Stimulated activated CD8-positive, alpha-beta memory T cell treated with anti-CD3 and anti-CD28 coated beads, Interleukin-15, amount 100 ng/mL, for 24 hours (primary cell): Measurements from ENCODE around the gene PDE4C.

Experiments
- DNase-seq: peaks from one replicate; pipeline ENCODE4 v3.0.0-alpha.2; 2020; ENCODE audit warnings: low read depth

The PDE4C gene

DNA sequence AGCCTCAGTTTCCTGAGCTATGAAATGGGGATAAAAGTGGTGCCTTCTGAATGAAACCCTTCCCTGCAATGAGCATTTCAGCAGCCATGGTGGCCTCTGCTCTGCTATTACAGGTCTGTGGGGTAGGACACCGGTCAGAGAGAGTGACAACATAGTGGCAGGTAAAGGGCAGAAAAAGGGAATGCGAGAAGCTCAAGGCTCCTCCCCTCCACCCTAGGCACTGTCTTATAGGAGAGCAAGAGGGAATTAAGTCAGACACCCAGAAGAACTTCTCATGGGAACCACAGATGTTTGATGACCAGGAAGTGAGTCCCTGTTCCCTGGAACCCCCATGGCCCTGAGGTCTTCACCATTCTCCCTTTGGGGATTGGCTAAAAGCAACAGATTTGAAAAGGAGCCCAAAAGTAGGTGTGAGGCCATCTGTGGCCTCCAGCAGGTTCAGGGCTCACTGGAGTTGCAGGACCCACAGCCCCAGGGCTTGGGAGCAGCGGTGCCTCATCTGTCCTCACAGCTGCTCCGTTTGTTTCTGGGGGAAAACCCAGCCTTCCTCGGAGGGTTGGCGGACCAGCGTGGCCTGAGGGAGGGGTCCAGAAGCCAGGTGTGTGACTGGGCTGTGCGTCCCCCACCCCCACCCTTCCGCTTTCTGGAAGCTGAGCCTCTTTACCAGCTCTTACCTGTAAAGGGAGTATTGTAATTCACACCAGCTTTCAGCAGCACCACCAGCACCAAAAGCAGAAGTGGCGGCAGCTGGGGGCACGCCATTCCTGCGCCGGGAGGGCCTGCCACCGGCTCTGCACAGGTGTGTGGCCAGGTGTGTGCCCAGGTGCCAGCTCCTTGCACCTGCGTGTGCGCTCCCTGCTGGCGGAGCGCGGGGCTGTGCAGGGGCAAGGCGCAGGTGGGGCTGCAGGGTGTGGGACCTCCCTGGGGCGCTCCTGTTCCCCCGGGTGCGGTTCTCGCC, 28.6 kb upstream of the PDE4C start:
- no peak for DNase-seq

GRCh38 chr19:18253716-18254115, 27.5 kb upstream of the PDE4C start:
- no peak for DNase-seq

DNA sequence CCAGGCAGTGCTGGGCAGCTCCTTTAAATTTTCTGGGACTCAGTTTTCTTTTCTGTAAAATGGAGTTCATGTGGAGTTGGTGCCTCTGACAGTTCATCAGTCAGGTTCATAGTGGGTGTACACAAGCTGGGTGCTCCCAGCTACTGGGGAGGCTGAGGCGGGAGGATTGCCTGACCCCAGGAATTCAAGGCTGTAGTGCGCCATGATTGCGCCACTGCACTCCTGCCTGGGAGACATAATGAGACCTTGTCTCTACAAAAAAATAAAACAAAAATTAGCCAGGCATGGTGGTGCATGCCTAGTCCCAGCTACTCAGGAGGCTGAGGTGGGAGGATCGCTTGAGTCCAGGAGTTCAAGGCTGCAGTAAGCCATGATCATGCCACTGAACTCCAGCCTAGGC, 26.9 kb upstream of the PDE4C start:
- no peak for DNase-seq

DNA sequence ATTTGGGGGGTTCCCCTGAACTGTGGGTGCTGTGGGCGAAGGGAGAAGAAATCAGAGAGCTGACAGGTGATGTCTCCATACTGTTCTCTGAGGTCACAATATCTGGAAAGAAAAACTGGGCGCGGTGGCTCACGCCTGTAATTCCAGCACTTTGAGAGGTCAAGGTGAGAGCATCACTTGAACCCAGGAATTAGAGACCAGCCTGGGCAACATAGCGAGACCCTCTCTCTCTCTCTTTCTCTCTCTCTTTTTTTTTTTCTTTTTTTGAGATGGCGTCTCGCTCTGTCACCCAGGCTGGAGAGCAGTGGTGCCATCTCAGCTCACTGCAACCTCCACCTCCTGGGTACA, 26.1 kb upstream of the PDE4C start:
- DNase-seq: no peak

- peak; percentile 72 for DNase-seq
Measured at GRCh38 chr19:18251587-18252369, 25.5 kb upstream of the PDE4C start.

GRCh38 chr19:18249834-18250233, 23.6 kb upstream of the PDE4C start:
- DNase-seq: no peak

GRCh38 chr19:18245297-18245696, 19.1 kb upstream of the PDE4C start:
- no peak for DNase-seq

DNA sequence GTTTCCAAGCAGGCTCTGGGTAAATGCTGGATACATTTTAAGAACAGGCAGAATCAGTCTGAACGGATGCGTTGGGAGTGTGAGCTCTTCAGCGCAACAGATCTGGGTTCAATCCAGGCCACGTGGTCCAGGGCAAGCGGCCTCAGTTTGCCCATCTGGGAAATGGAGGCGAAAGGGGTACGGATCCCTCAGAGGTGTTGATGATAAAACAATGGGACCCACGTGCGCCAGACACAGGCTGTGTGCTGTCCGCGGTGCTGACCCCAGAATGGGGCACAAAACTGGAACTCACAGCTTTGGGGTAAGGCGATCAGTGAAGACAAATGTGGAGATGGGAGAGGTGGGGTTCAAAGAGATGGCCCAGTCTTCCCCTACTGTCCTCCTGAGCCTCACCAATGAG, 13.1 kb upstream of the PDE4C start:
- DNase-seq: no peak

GRCh38 chr19:18234194-18234593, 8.0 kb upstream of the PDE4C start:
- DNase-seq: no peak

- no peak for DNase-seq
Measured at GRCh38 chr19:18233224-18233825, 7.1 kb upstream of the PDE4C start.

DNA sequence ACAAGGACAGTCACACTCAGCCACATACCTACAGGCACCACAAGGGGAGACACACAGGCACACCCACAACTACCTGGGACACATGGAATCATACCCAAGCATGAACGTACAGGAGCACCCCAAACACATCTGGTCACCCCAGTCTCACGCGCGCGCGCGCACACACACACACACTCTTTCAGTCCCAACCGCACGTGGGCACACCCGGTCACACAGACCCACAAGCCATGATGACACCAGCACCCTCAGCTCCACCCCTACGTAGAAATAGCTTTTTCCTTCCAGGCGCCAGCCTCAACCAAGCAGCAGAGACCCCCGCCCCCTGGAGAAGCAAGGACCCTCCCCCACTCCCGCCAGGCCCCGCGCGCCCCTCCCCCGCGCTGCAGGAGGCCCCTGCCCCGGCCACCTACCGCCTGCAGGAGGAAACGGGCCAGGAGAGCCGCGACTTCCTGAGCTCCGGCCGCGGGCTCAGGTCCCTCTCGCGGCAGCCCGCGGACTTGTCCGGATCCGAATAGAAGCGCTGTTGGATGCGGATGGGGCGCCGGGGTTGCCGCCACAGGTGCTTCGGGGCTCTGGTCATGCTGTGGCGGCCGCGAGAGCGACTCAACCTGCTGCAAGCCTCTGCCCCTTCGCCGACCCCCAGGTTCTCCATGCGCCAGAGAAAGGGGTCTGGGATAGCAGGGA, 6.4 kb upstream of the PDE4C start:
- DNase-seq: no peak

GRCh38 chr19:18231775-18232174, 5.5 kb upstream of the PDE4C start:
- no peak for DNase-seq

- no peak for DNase-seq
Measured at GRCh38 chr19:18230941-18231734, 4.9 kb upstream of the PDE4C start.

DNA sequence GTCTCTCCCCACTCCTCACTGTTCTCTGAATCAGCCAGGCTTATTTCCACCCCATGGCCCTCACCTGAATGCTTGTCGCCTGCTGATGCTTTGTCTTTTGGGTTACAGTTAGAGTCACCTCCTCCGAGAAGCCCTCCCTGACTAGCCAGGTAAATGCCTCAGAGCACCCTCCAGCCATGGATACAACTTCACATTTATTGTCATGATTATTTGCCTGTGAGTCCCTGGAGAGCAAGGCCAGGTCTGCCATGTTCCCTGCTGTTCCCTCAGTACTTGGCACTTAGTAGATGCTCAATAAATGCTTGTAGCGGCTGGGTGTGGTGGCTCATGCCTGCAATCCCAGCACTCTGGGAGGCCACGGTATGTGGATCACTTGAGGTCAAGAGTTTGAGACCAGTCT, 3.7 kb upstream of the PDE4C start:
- DNase-seq: no peak

GRCh38 chr19:18229474-18229873, 3.2 kb upstream of the PDE4C start:
- no peak for DNase-seq

- no peak for DNase-seq
Measured at GRCh38 chr19:18227781-18228271, 1.6 kb upstream of the PDE4C start.

DNA sequence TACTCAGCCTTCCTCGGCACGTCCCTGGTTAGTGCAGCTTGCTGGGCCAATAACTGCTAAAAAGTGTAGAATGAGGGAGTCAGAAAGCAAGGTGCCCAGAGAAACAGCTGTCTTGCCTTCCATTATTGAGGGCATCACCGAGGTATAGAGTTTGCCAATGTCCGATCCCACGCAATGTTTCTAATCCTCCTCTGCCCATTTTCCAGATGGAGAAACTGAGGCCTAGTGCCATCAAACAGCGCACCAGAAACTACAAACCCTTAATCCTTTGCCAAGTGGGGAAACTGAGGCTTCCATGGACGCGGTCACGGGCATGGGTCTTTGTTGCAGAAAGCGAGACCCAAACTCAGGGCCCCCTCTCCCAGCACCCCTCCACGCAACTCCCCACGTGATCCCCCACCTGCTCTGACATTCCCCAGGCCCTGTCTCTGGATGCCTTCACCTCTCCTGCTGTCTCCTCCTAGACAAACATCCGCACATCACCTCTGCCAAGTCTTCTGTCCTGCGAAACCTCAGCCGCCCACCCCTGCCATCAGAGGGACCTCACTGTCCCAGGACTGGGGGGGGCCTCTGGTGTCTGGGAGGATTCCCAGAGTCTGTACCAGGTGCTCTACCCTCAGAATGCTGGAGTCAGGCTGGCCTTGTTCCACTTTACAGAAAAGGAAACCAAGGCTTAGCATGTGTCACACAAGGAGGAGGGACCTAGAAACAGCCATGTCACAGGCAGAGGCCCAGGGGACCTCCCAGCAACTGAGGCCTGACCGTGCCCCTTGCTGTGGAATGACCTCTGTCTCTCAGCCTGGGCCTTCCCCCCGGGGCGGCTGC, 930 bp upstream of the PDE4C start:
- no peak for DNase-seq

DNA sequence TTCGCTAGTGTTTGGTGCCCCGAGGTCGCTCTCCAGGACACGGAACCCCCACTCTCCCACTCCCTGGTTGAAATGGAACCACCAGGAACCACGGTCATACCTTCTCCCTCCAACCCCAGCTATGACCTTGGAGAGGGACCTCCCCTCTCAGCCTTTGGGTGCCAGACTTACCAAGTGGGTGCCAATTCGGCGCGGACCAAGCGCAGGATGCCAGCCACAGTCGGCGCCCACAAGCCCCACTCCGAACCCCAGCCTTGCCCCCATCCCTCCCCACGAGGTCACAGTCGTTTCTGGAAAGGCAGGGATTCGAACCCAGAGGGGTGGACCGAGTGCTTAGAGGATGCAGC, 910 bp downstream of the PDE4C start:
- DNase-seq: no peak

- peak; percentile 73 for DNase-seq
Measured at GRCh38 chr19:18224525-18225354, 1.5 kb downstream of the PDE4C start.
